ENCODE results near the gene KCNJ15. TPM values are rescaled to one million over a fixed set of nuclear protein-coding genes. Genes with fewer than 3 reads are reported as not detected.
A peak's percentile ranks its signal among the peaks of the same experiment; 100 is the strongest.

KCNJ15 gene
- polyA plus RNA-seq, 3 donors = 4.5 to 26.5 (median 8.0) TPM

DNA sequence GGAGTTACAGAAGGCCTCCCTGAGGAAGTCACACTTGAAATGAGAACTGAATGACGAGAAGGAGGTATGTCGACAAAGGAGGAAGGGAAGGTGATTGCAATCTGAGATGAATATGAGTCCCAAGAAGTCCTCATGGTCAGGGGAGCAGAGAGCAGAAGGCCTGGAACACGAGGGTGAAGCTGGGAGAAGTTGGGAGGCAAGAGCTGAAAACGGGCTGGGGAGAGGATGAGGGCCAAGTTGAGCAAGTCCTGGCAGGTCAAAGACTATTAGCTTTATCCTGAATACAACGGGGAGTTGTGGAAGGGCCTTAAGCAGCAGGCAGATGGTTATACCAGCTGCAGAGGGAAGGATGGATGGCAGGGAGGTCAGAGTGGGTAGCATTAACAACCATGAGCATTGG lies 89.5 kb downstream of the KCNJ15 start:
- DNase-seq = no peak

DNA sequence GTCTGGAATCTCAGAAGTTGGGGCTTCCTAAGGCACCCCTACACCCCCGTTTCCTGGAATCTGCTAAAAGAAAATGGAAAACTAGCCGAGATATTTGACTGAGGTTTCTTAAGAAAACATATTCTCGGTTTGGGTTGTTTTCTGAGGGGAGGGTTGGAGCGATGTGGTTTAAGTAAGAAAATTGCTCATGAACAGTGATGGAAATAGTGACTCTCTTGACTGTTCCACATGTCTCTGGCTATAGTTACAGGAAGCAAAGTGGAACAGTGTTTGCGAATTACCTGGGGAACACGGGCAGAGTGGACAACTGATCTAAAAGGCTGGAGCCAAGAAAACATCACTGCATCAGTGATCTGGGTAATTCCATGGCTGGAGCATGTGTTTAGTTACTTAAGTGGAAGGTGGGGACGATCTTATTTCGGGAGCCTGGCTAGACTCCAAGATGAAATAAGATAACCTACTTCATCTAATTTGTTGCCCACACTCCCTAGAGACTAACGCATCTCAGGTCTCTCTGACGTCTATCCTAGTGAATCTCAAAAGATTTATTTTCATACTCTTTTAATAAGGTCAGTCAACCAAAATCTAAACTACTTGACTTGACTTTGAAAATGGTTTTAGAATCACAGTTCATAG lies 92.4 kb downstream of the KCNJ15 start:
- Histone ChIP-seq H3K4me3 (replicated peaks in 1 of 3; ENCODE audit: low read depth in 2 of 3, low read length in 3 of 3) (no peak overlapping the region), H3K4me1 (ENCODE audit: control insufficient read depth in 1 of 2, insufficient read depth in 2 of 2, low read length in 2 of 2) (peaks cover 25 to 38% of the 10 kb centered on the region in 2 donors), H3K4me2 (replicated peaks; ENCODE audit: extremely low read depth, low read length, poor library complexity, severe bottlenecking) (no peak overlapping the region), H3K36me3 (replicated peaks in 1 of 2; ENCODE audit: control insufficient read depth in 1 of 2, insufficient read depth in 2 of 2, low read length in 2 of 2) (no peaks in the 10 kb centered on the region), H3K9me3 (replicated peaks in 1 of 2; ENCODE audit: control insufficient read depth in 1 of 2, insufficient read depth in 1 of 2, low read length in 2 of 2) (no peaks in the 10 kb centered on the region), H3K27ac (ENCODE audit: low read depth in 1 of 2, low read length in 2 of 2) (no peak overlapping the region), H3K9ac (ENCODE audit: insufficient read depth, low read length, poor library complexity, severe bottlenecking) (no peak overlapping the region), H2AFZ (ENCODE audit: insufficient read depth, low read depth, low read length, poor library complexity, severe bottlenecking) (no peak overlapping the region), H4K20me1 (ENCODE audit: insufficient read depth, low read length) (no peaks in the 10 kb centered on the region), H3K79me2 (ENCODE audit: insufficient read depth, low read length) (no peaks in the 10 kb centered on the region), H3K27me3 (ENCODE audit: control insufficient read depth in 2 of 2, insufficient read depth in 2 of 2, low read length in 2 of 2) (no peaks in the 10 kb centered on the region)
- Mint-ChIP-seq H3K27me3 (ENCODE audit: low read depth in 3 of 3) (peaks cover 2 to 9% (median 7%) of the 10 kb centered on the region in 3 donors), H3K27ac (no peak overlapping the region), H3K4me1 (peaks cover 39% of the 10 kb centered on the region), H3K4me3 (no peak overlapping the region), H3K36me3 (peaks cover 0 to 4% of the 10 kb centered on the region in 2 donors), H3K9me3 (peaks cover 0 to 5% (median 3%) of the 10 kb centered on the region in 7 donors)
- TF ChIP-seq, protein P1, sequence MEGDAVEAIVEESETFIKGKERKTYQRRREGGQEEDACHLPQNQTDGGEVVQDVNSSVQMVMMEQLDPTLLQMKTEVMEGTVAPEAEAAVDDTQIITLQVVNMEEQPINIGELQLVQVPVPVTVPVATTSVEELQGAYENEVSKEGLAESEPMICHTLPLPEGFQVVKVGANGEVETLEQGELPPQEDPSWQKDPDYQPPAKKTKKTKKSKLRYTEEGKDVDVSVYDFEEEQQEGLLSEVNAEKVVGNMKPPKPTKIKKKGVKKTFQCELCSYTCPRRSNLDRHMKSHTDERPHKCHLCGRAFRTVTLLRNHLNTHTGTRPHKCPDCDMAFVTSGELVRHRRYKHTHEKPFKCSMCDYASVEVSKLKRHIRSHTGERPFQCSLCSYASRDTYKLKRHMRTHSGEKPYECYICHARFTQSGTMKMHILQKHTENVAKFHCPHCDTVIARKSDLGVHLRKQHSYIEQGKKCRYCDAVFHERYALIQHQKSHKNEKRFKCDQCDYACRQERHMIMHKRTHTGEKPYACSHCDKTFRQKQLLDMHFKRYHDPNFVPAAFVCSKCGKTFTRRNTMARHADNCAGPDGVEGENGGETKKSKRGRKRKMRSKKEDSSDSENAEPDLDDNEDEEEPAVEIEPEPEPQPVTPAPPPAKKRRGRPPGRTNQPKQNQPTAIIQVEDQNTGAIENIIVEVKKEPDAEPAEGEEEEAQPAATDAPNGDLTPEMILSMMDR (IDR thresholded peaks at IDR 0.05) = no peak
- 98% methylated on average over 7 of the region's 10 CpGs for WGBS (ENCODE audit: insufficient coverage)
- intact Hi-C loops (cut with micrococcal nuclease) = loop anchor here in 1 of 2 donors (5.0 kb wide), 1 partner anchor 52 kb away; no protein-coding TSS in a partner anchor
- no peak for DNase-seq

More for the DNA sequence above, 89.5 kb downstream of the KCNJ15 start:
- peak overlapping the region in 1 of 7 donors; percentile 4 for H3K27ac Mint-ChIP-seq
- Histone ChIP-seq H3K9me3 (replicated peaks in 1 of 2; ENCODE audit: control insufficient read depth in 1 of 2, insufficient read depth in 1 of 2, low read length in 2 of 2) (no peaks in the 10 kb centered on the region), H3K4me2 (replicated peaks; ENCODE audit: extremely low read depth, low read length, poor library complexity, severe bottlenecking) (no peak overlapping the region), H2AFZ (ENCODE audit: insufficient read depth, low read depth, low read length, poor library complexity, severe bottlenecking) (peak overlapping the region; percentile 7), H3K27ac (ENCODE audit: low read depth in 1 of 2, low read length in 2 of 2) (no peak overlapping the region), H3K9ac (ENCODE audit: insufficient read depth, low read length, poor library complexity, severe bottlenecking) (no peak overlapping the region), H3K79me2 (ENCODE audit: insufficient read depth, low read length) (no peaks in the 10 kb centered on the region), H3K4me3 (replicated peaks in 1 of 3; ENCODE audit: low read depth in 2 of 3, low read length in 3 of 3) (no peak overlapping the region), H4K20me1 (ENCODE audit: insufficient read depth, low read length) (no peaks in the 10 kb centered on the region), H3K27me3 (ENCODE audit: control insufficient read depth in 2 of 2, insufficient read depth in 2 of 2, low read length in 2 of 2) (no peaks in the 10 kb centered on the region), H3K4me1 (ENCODE audit: control insufficient read depth in 1 of 2, insufficient read depth in 2 of 2, low read length in 2 of 2) (peaks cover 11 to 24% of the 10 kb centered on the region in 2 donors), H3K36me3 (replicated peaks in 1 of 2; ENCODE audit: control insufficient read depth in 1 of 2, insufficient read depth in 2 of 2, low read length in 2 of 2) (no peaks in the 10 kb centered on the region)
- peaks cover 5 to 9% (median 9%) of the 10 kb centered on the region in 3 donors for H3K27me3 Mint-ChIP-seq (ENCODE audit: low read depth in 3 of 3)
- H3K36me3 Mint-ChIP-seq = peaks cover 0 to 4% of the 10 kb centered on the region in 2 donors
- TF ChIP-seq, protein P1 (IDR thresholded peaks at IDR 0.05) = no peak
- no peak overlapping the region for H3K4me3 Mint-ChIP-seq
- peaks cover 23% of the 10 kb centered on the region for H3K4me1 Mint-ChIP-seq
- H3K9me3 Mint-ChIP-seq = peaks cover 0 to 6% (median 3%) of the 10 kb centered on the region in 7 donors
- intact Hi-C loops (cut with micrococcal nuclease) = loop anchor here in 1 of 2 donors (5.0 kb wide), 1 partner anchor 49 kb away; no protein-coding TSS in a partner anchor
- WGBS (ENCODE audit: insufficient coverage) = 50% methylated on average over 5 of the region's 5 CpGs
